ENCODE results near the gene MATN1. TPM values are rescaled to one million over a fixed set of nuclear protein-coding genes. Genes with fewer than 3 reads are reported as not detected.

MATN1 gene
- total RNA-seq, 1 experiment from 2014 or later = 0.47 TPM

- no TSS peak for BruUV-seq (replicated peaks)
- ChIA-PET POLR2A (no interaction called here), CTCF (no interaction called here)
- TF ChIP-seq CTCF (IDR thresholded peaks at IDR 0.05; ENCODE audit: unreplicated experiment) = no peak
- H3K4me1 Mint-ChIP-seq (ENCODE audit: insufficient read depth, unreplicated experiment) = peaks cover 13% of the 10 kb centered on the region
- H3K36me3 Mint-ChIP-seq (ENCODE audit: insufficient read depth, unreplicated experiment) = no peaks in the 10 kb centered on the region
- intact Hi-C loops (cut with micrococcal nuclease) = no loop called here
- no peaks in the 10 kb centered on the region for H3K9me3 Mint-ChIP-seq (ENCODE audit: unreplicated experiment)
- H3K27me3 Mint-ChIP-seq (ENCODE audit: insufficient read depth, unreplicated experiment) = no peaks in the 10 kb centered on the region
- no peak for DNase-seq (ENCODE audit: unreplicated experiment)
- H3K27ac Mint-ChIP-seq (ENCODE audit: low read depth, unreplicated experiment) = no peak overlapping the region
- no peak overlapping the region for H3K4me3 Mint-ChIP-seq (ENCODE audit: unreplicated experiment)
Measured at GRCh38 chr1:30687886-30688285, 35.5 kb downstream of the MATN1 start.

GRCh38 chr1:30686236-30686935 is 37.0 kb downstream of the MATN1 start:
- intact Hi-C loops (cut with micrococcal nuclease) = no loop called here
- CTCF ChIA-PET = interaction anchor here (1.0 kb wide), 2 partner anchors 22 to 306 kb away, joined by 3 to 6 read pairs; no protein-coding TSS in a partner anchor
- DNase-seq (ENCODE audit: unreplicated experiment) = no peak
- Mint-ChIP-seq H3K9me3 (ENCODE audit: unreplicated experiment) (no peaks in the 10 kb centered on the region), H3K27ac (ENCODE audit: low read depth, unreplicated experiment) (no peak overlapping the region), H3K4me1 (ENCODE audit: insufficient read depth, unreplicated experiment) (peaks cover 13% of the 10 kb centered on the region), H3K27me3 (ENCODE audit: insufficient read depth, unreplicated experiment) (no peaks in the 10 kb centered on the region), H3K4me3 (ENCODE audit: unreplicated experiment) (no peak overlapping the region), H3K36me3 (ENCODE audit: insufficient read depth, unreplicated experiment) (no peaks in the 10 kb centered on the region)
- BruUV-seq (replicated peaks) = no TSS peak
- TF ChIP-seq CTCF (IDR thresholded peaks at IDR 0.05; ENCODE audit: unreplicated experiment) = no peak
- POLR2A ChIA-PET = no interaction called here

- no TSS peak for BruUV-seq (replicated peaks)
- CTCF ChIA-PET = interaction anchor here (1.0 kb wide), 2 partner anchors 22 to 305 kb away, joined by 3 to 6 read pairs; no protein-coding TSS in a partner anchor
- Mint-ChIP-seq H3K9me3 (ENCODE audit: unreplicated experiment) (no peaks in the 10 kb centered on the region), H3K27ac (ENCODE audit: low read depth, unreplicated experiment) (no peak overlapping the region), H3K4me3 (ENCODE audit: unreplicated experiment) (no peak overlapping the region), H3K4me1 (ENCODE audit: insufficient read depth, unreplicated experiment) (peaks cover 11% of the 10 kb centered on the region), H3K27me3 (ENCODE audit: insufficient read depth, unreplicated experiment) (no peaks in the 10 kb centered on the region), H3K36me3 (ENCODE audit: insufficient read depth, unreplicated experiment) (no peaks in the 10 kb centered on the region)
- TF ChIP-seq CTCF (IDR thresholded peaks at IDR 0.05; ENCODE audit: unreplicated experiment) = no peak
- DNase-seq (ENCODE audit: unreplicated experiment) = no peak
- POLR2A ChIA-PET = no interaction called here
- intact Hi-C loops (cut with micrococcal nuclease) = no loop called here
Measured at GRCh38 chr1:30685796-30686165, 37.6 kb downstream of the MATN1 start.

GRCh38 chr1:30684881-30685795 is 38.2 kb downstream of the MATN1 start:
- no peak for TF ChIP-seq CTCF (IDR thresholded peaks at IDR 0.05; ENCODE audit: unreplicated experiment)
- no peak for DNase-seq (ENCODE audit: unreplicated experiment)
- POLR2A ChIA-PET = no interaction called here
- CTCF ChIA-PET = no interaction called here
- H3K27me3 Mint-ChIP-seq (ENCODE audit: insufficient read depth, unreplicated experiment) = no peaks in the 10 kb centered on the region
- H3K4me3 Mint-ChIP-seq (ENCODE audit: unreplicated experiment) = no peak overlapping the region
- H3K4me1 Mint-ChIP-seq (ENCODE audit: insufficient read depth, unreplicated experiment) = peaks cover 6% of the 10 kb centered on the region
- BruUV-seq (replicated peaks) = no TSS peak
- H3K9me3 Mint-ChIP-seq (ENCODE audit: unreplicated experiment) = no peaks in the 10 kb centered on the region
- intact Hi-C loops (cut with micrococcal nuclease) = no loop called here
- no peak overlapping the region for H3K27ac Mint-ChIP-seq (ENCODE audit: low read depth, unreplicated experiment)
- no peaks in the 10 kb centered on the region for H3K36me3 Mint-ChIP-seq (ENCODE audit: insufficient read depth, unreplicated experiment)
